GM21619 (cell line): ENCODE data around the gene SDF2L1.
"Not testable (repeated sequence)": the region's sequence is repeated elsewhere in the genome, so short reads cannot be mapped to it uniquely, and the experiment has no call there.

Experiments
- ATAC-seq: cut with Tn5 transposase; IDR thresholded peaks from one replicate; pipeline ENCODE4 v1.9.1; 2021; ENCODE audit not compliant: unreplicated experiment

SDF2L1 gene

GRCh38 chr22:21641789-21642583 lies at the start of gene SDF2L1:
Gene SDF2L1, plus strand, starts transcription at chr22:21642302. Its CDS starts 35 bp downstream, at chr22:21642337.
- peak; percentile 90 for ATAC-seq

- no peak for ATAC-seq
Measured at GRCh38 chr22:21592422-21592821, 49.7 kb upstream of the SDF2L1 start.

- ATAC-seq: no peak
Measured at GRCh38 chr22:21593406-21594232, 48.5 kb upstream of the SDF2L1 start.

- no peak for ATAC-seq
Measured at GRCh38 chr22:21594865-21595452, 47.1 kb upstream of the SDF2L1 start.

- not testable (repeated sequence) for ATAC-seq
Measured at GRCh38 chr22:21596356-21597135, 45.6 kb upstream of the SDF2L1 start.

- ATAC-seq: no peak
Measured at GRCh38 chr22:21598302-21598701, 43.8 kb upstream of the SDF2L1 start.

GRCh38 chr22:21599053-21599893 lies 42.8 kb upstream of the SDF2L1 start:
- ATAC-seq: no peak

GRCh38 chr22:21602579-21602978 lies 39.5 kb upstream of the SDF2L1 start:
- no peak for ATAC-seq

- no peak for ATAC-seq
Measured at GRCh38 chr22:21603973-21604372, 38.1 kb upstream of the SDF2L1 start.

- ATAC-seq: no peak
Measured at GRCh38 chr22:21605887-21606564, 36.1 kb upstream of the SDF2L1 start.

GRCh38 chr22:21606775-21607174 lies 35.3 kb upstream of the SDF2L1 start:
- no peak for ATAC-seq

GRCh38 chr22:21609556-21610157 lies 32.4 kb upstream of the SDF2L1 start:
- ATAC-seq: not testable (repeated sequence)

GRCh38 chr22:21611210-21611977 lies 30.7 kb upstream of the SDF2L1 start:
- ATAC-seq: no peak

- ATAC-seq: no peak
Measured at GRCh38 chr22:21612858-21613257, 29.2 kb upstream of the SDF2L1 start.

GRCh38 chr22:21613553-21614233 lies 28.4 kb upstream of the SDF2L1 start:
- no peak for ATAC-seq

GRCh38 chr22:21615731-21616130 lies 26.4 kb upstream of the SDF2L1 start:
- ATAC-seq: no peak

- ATAC-seq: not testable (repeated sequence)
Measured at GRCh38 chr22:21617337-21617736, 24.8 kb upstream of the SDF2L1 start.

- ATAC-seq: no peak
Measured at GRCh38 chr22:21621025-21621424, 21.1 kb upstream of the SDF2L1 start.
